ENCODE results near the gene TTC7B. TPM values are rescaled to one million over a fixed set of nuclear protein-coding genes. Genes with fewer than 3 reads are reported as not detected.

TTC7B gene
- total RNA-seq, 4 donors from 2014 or later, result 19.1 to 87.6 (median 22.1) TPM

GRCh38 chr14:90722590-90722989, 93.6 kb downstream of the TTC7B start:
- intact Hi-C loops (cut with DNase I), result no loop called here
- H3K4me3 ChIP-seq (replicated peaks in 1 of 3), result no peak overlapping the region
- no peak for TF ChIP-seq POLR2A (IDR thresholded peaks at IDR 0.05)
- TF ChIP-seq CTCF (IDR thresholded peaks at IDR 0.05), result no peak
- H3K9me3 ChIP-seq, result no peaks in the 10 kb centered on the region
- no peak for DNase-seq
- peaks cover 4 to 5% of the 10 kb centered on the region in 2 donors for H3K4me1 ChIP-seq
- 87 to 90% methylated on average over 2 of the region's 2 CpGs for WGBS, 2 donors
- H3K27me3 ChIP-seq, result no peaks in the 10 kb centered on the region
- no peaks in the 10 kb centered on the region for H3K36me3 ChIP-seq
- no peak overlapping the region for H3K27ac ChIP-seq

GRCh38 chr14:90721619-90722305, 94.5 kb downstream of the TTC7B start:
- no peak for DNase-seq
- intact Hi-C loops (cut with DNase I), result no loop called here
- 93 to 97% methylated on average over 10 of the region's 10 CpGs for WGBS, 2 donors

GRCh38 chr14:90720832-90721231, 95.4 kb downstream of the TTC7B start:
- TF ChIP-seq POLR2A (IDR thresholded peaks at IDR 0.05), result no peak
- TF ChIP-seq CTCF (IDR thresholded peaks at IDR 0.05), result no peak
- intact Hi-C loops (cut with DNase I), result no loop called here
- H3K4me1 ChIP-seq, result peaks cover 0 to 3% of the 10 kb centered on the region in 2 donors
- DNase-seq, result no peak
- 59 to 64% methylated on average over 5 of the region's 5 CpGs for WGBS, 2 donors
- H3K36me3 ChIP-seq, result no peaks in the 10 kb centered on the region
- H3K27ac ChIP-seq, result no peak overlapping the region
- H3K27me3 ChIP-seq, result no peaks in the 10 kb centered on the region
- H3K9me3 ChIP-seq, result no peaks in the 10 kb centered on the region
- no peak overlapping the region for H3K4me3 ChIP-seq (replicated peaks in 1 of 3)

More at GRCh38 chr14:90721619-90722305, 94.5 kb downstream of the TTC7B start:
- TF ChIP-seq CTCF (IDR thresholded peaks at IDR 0.05) (no peak), POLR2A (IDR thresholded peaks at IDR 0.05) (no peak)
- Histone ChIP-seq H3K9me3 (no peaks in the 10 kb centered on the region), H3K4me3 (replicated peaks in 1 of 3) (no peak overlapping the region), H3K27me3 (no peaks in the 10 kb centered on the region), H3K27ac (no peak overlapping the region), H3K36me3 (no peaks in the 10 kb centered on the region), H3K4me1 (peaks cover 4% of the 10 kb centered on the region in 2 donors)

GRCh38 chr14:90720336-90720735, 95.9 kb downstream of the TTC7B start:
- Histone ChIP-seq H3K9me3 (no peaks in the 10 kb centered on the region), H3K4me1 (peaks cover 3 to 6% of the 10 kb centered on the region in 2 donors), H3K36me3 (no peaks in the 10 kb centered on the region), H3K4me3 (replicated peaks in 1 of 3) (no peak overlapping the region), H3K27me3 (no peaks in the 10 kb centered on the region), H3K27ac (no peak overlapping the region)
- 86 to 91% methylated on average over 7 of the region's 7 CpGs for WGBS, 2 donors
- no peak for DNase-seq
- intact Hi-C loops (cut with DNase I), result no loop called here
- no peak for TF ChIP-seq CTCF (IDR thresholded peaks at IDR 0.05)
- no peak for TF ChIP-seq POLR2A (IDR thresholded peaks at IDR 0.05)

- no peak overlapping the region for H3K4me3 ChIP-seq (replicated peaks in 1 of 3)
- H3K36me3 ChIP-seq, result no peaks in the 10 kb centered on the region
- intact Hi-C loops (cut with DNase I), result no loop called here
- no peak for DNase-seq
- no peaks in the 10 kb centered on the region for H3K27me3 ChIP-seq
- no peaks in the 10 kb centered on the region for H3K9me3 ChIP-seq
- peaks cover 5 to 9% of the 10 kb centered on the region in 2 donors for H3K4me1 ChIP-seq
- TF ChIP-seq CTCF (IDR thresholded peaks at IDR 0.05), result no peak
- TF ChIP-seq POLR2A (IDR thresholded peaks at IDR 0.05), result no peak
- WGBS, 2 donors, result 85 to 86% methylated on average over 3 of the region's 3 CpGs
- no peak overlapping the region for H3K27ac ChIP-seq
Observed at GRCh38 chr14:90717916-90718315, 98.3 kb downstream of the TTC7B start.
